WTC11 (cell line): ENCODE results near the gene PEAK1. TPM values are rescaled to one million over a fixed set of nuclear protein-coding genes. Genes with fewer than 3 reads are reported as not detected.

Experiments used
- ATAC-seq: fragments of 200-7000 bp; cut with Tn5 transposase; 2 replicates; pipeline ENCODE4 v1.10.0; 2021; ENCODE audit warnings: mild to moderate bottlenecking, moderate library complexity
- CTCF ChIA-PET: fragments of 300-600 bp; sonication (Branson Sonifier 250); formaldehyde crosslinking; loops from one replicate; lab custom pipeline; 2021; ENCODE audit warnings: antibody characterized with exemption; lab: Charles Lee
- POLR2A ChIA-PET: fragments of 350-600 bp; sonication (Branson Sonifier 250); formaldehyde crosslinking; loops from one replicate; lab custom pipeline; 2021; ENCODE audit warnings: antibody characterized with exemption; lab: Charles Lee
- DNase-seq: peaks from one replicate; pipeline ENCODE4 v3.0.0; 2021; ENCODE audit warnings: low spot score
- H3K27ac Mint-ChIP-seq: 2 replicates; pipeline ENCODE4 v1.8.0; 2021; ENCODE audit warnings: mixed read lengths
- H3K27me3 Mint-ChIP-seq: 2 replicates; pipeline ENCODE4 v1.8.0; 2021; ENCODE audit warnings: low read depth, mild to moderate bottlenecking, moderate library complexity, mixed read lengths
- H3K36me3 Mint-ChIP-seq: 2 replicates; pipeline ENCODE4 v1.8.0; 2021; ENCODE audit warnings: mixed read lengths
- H3K4me1 Mint-ChIP-seq: 2 replicates; pipeline ENCODE4 v1.8.0; 2022; ENCODE audit warnings: mixed read lengths
- H3K4me3 Mint-ChIP-seq: 2 replicates; pipeline ENCODE4 v1.8.0; 2021; ENCODE audit warnings: mild to moderate bottlenecking, moderate library complexity, mixed read lengths
- H3K9me3 Mint-ChIP-seq: 2 replicates; pipeline ENCODE4 v1.8.0; 2021; ENCODE audit warnings: mixed read lengths
- CREM ChIP-seq: sonication (generic); formaldehyde crosslinking; IDR thresholded peaks from 2 replicates; pipeline ENCODE4 v1.8.1; 2022; ENCODE audit warnings: mild to moderate bottlenecking, missing genetic modification reagents, moderate library complexity
- FOXJ3 ChIP-seq: sonication (generic); formaldehyde crosslinking; IDR thresholded peaks from 2 replicates; pipeline ENCODE4 v1.9.0; 2021; ENCODE audit warnings: missing genetic modification reagents, mild to moderate bottlenecking, borderline replicate concordance
- GABPB1 ChIP-seq: sonication (generic); formaldehyde crosslinking; IDR thresholded peaks from 2 replicates; pipeline ENCODE4 v1.8.1; 2023; ENCODE audit warnings: mild to moderate bottlenecking, missing genetic modification reagents
- IRF2 ChIP-seq: sonication (generic); formaldehyde crosslinking; IDR thresholded peaks from 2 replicates; pipeline ENCODE4 v1.8.0; 2022; ENCODE audit warnings: low read depth, missing genetic modification reagents, borderline replicate concordance
- JUN ChIP-seq: sonication (generic); formaldehyde crosslinking; IDR thresholded peaks from 2 replicates; pipeline ENCODE4 v1.8.0; 2023; ENCODE audit warnings: mild to moderate bottlenecking, missing genetic modification reagents
- NR2C2 ChIP-seq: sonication (generic); formaldehyde crosslinking; IDR thresholded peaks from 2 replicates; pipeline ENCODE4 v1.8.0; 2022; ENCODE audit warnings: mild to moderate bottlenecking, missing genetic modification reagents
- OVOL2 ChIP-seq: fragments of 250-450 bp; sonication (Bioruptor Pico); IDR thresholded peaks from 2 replicates; pipeline ENCODE4 v1.9.0; 2021; ENCODE audit warnings: mild to moderate bottlenecking, borderline replicate concordance
- RORB ChIP-seq: fragments of 250-450 bp; sonication (Bioruptor Pico); IDR thresholded peaks from 2 replicates; pipeline ENCODE4 v1.9.0; 2021; ENCODE audit warnings: mild to moderate bottlenecking
- SMAD4 ChIP-seq: sonication (generic); formaldehyde crosslinking; IDR thresholded peaks from 2 replicates; pipeline ENCODE4 v1.8.0; 2022; ENCODE audit warnings: mild to moderate bottlenecking, missing genetic modification reagents
- TCF7 ChIP-seq: sonication (generic); formaldehyde crosslinking; IDR thresholded peaks from 2 replicates; pipeline ENCODE4 v1.8.0; 2022; ENCODE audit warnings: mild to moderate bottlenecking, low read depth, missing genetic modification reagents, moderate library complexity
- ZBTB21 ChIP-seq: sonication (generic); formaldehyde crosslinking; IDR thresholded peaks from 2 replicates; pipeline ENCODE4 v1.8.1; 2023; ENCODE audit warnings: mild to moderate bottlenecking, missing genetic modification reagents, borderline replicate concordance
- ZNF416 ChIP-seq: fragments of 250-450 bp; sonication (Bioruptor Pico); IDR thresholded peaks from 2 replicates; pipeline ENCODE4 v1.9.0; 2021; ENCODE audit warnings: mild to moderate bottlenecking, inconsistent platforms
- total RNA-seq: library from RNA; stranded (reverse); gene quantifications from 3 replicates; pipeline ENCODE4 v1.2.3, GENCODE V29; 2021
- TF ChIP-seq, protein P1 (sequence below): sonication (generic); formaldehyde crosslinking; conservative IDR thresholded peaks from 2 replicates; pipeline ENCODE4 v1.8.1; 2022; ENCODE audit warnings: mild to moderate bottlenecking, missing genetic modification reagents
- TF ChIP-seq, protein P2 (sequence below): sonication (generic); formaldehyde crosslinking; IDR thresholded peaks from 2 replicates; pipeline ENCODE4 v1.8.0; 2022; ENCODE audit warnings: mild to moderate bottlenecking, missing genetic modification reagents
- TF ChIP-seq, protein P3 (sequence below): sonication (generic); formaldehyde crosslinking; IDR thresholded peaks from 2 replicates; pipeline ENCODE4 v1.8.1; 2022; ENCODE audit warnings: mild to moderate bottlenecking, missing genetic modification reagents, moderate library complexity, borderline replicate concordance
- TF ChIP-seq, protein P4 (sequence below): sonication (generic); formaldehyde crosslinking; IDR thresholded peaks from 2 replicates; pipeline ENCODE4 v1.8.0; 2022; ENCODE audit warnings: missing genetic modification reagents
- TF ChIP-seq, protein P5 (sequence below): sonication (generic); formaldehyde crosslinking; IDR thresholded peaks from 2 replicates; pipeline ENCODE4 v1.8.1; 2023; ENCODE audit warnings: mild to moderate bottlenecking, missing genetic modification reagents, borderline replicate concordance
- TF ChIP-seq, protein P6 (sequence below): sonication (generic); formaldehyde crosslinking; IDR thresholded peaks from 2 replicates; pipeline ENCODE4 v1.8.0; 2023; ENCODE audit warnings: mild to moderate bottlenecking, missing genetic modification reagents
- TF ChIP-seq, protein P7 (sequence below): fragments of 250-450 bp; sonication (Bioruptor Pico); IDR thresholded peaks from 2 replicates; pipeline ENCODE4 v1.9.0; 2021; ENCODE audit warnings: moderate library complexity, mild to moderate bottlenecking, inconsistent platforms, borderline replicate concordance

The PEAK1 gene
- total RNA-seq, 1 experiment from 2014 or later = 49.0 TPM

DNA sequence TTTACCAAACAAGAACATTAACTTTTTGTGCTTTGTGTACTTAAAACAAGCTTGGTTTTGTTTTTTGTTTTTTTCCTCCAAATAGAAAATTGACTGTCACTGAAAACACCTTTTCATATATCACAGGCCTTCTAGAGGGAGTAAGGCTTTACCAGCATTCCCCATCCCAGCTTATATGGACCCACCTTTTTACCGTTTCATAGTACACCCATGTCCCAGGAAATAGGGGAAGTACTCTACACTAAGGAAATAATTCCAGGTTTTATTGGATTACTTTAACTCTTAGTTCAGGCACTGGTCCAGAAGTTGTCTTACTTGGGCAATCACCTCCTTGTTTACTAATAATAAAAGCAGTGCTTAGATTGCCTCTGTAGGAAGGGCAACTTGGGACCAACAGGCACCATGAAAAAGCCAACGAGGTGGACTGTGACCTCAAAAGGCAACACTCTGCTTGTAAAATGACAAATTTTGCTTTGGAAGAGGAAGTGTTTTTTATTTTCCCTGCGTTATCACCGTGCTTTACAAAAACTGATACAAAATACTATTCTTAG lies 27.0 kb upstream of the PEAK1 start:
- H3K4me1 Mint-ChIP-seq = peaks cover 31% of the 10 kb centered on the region
- H3K9me3 Mint-ChIP-seq = peaks cover 7% of the 10 kb centered on the region
- TF ChIP-seq, protein P1, sequence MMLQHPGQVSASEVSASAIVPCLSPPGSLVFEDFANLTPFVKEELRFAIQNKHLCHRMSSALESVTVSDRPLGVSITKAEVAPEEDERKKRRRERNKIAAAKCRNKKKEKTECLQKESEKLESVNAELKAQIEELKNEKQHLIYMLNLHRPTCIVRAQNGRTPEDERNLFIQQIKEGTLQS (CRISPR knock-in tag) = no peak
- no peak for TF ChIP-seq FOXJ3 (CRISPR knock-in tag)
- TF ChIP-seq, protein P2, sequence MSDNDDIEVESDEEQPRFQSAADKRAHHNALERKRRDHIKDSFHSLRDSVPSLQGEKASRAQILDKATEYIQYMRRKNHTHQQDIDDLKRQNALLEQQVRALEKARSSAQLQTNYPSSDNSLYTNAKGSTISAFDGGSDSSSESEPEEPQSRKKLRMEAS (CRISPR knock-in tag) = no peak
- no peak for TF ChIP-seq OVOL2 (CRISPR knock-in tag)
- TF ChIP-seq, protein P3, sequence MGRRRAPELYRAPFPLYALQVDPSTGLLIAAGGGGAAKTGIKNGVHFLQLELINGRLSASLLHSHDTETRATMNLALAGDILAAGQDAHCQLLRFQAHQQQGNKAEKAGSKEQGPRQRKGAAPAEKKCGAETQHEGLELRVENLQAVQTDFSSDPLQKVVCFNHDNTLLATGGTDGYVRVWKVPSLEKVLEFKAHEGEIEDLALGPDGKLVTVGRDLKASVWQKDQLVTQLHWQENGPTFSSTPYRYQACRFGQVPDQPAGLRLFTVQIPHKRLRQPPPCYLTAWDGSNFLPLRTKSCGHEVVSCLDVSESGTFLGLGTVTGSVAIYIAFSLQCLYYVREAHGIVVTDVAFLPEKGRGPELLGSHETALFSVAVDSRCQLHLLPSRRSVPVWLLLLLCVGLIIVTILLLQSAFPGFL (CRISPR knock-in tag) = no peak
- TF ChIP-seq ZBTB21 (CRISPR knock-in tag) = no peak
- no peak for TF ChIP-seq JUN (CRISPR knock-in tag)
- TF ChIP-seq GABPB1 (CRISPR knock-in tag) = no peak
- TF ChIP-seq, protein P4, sequence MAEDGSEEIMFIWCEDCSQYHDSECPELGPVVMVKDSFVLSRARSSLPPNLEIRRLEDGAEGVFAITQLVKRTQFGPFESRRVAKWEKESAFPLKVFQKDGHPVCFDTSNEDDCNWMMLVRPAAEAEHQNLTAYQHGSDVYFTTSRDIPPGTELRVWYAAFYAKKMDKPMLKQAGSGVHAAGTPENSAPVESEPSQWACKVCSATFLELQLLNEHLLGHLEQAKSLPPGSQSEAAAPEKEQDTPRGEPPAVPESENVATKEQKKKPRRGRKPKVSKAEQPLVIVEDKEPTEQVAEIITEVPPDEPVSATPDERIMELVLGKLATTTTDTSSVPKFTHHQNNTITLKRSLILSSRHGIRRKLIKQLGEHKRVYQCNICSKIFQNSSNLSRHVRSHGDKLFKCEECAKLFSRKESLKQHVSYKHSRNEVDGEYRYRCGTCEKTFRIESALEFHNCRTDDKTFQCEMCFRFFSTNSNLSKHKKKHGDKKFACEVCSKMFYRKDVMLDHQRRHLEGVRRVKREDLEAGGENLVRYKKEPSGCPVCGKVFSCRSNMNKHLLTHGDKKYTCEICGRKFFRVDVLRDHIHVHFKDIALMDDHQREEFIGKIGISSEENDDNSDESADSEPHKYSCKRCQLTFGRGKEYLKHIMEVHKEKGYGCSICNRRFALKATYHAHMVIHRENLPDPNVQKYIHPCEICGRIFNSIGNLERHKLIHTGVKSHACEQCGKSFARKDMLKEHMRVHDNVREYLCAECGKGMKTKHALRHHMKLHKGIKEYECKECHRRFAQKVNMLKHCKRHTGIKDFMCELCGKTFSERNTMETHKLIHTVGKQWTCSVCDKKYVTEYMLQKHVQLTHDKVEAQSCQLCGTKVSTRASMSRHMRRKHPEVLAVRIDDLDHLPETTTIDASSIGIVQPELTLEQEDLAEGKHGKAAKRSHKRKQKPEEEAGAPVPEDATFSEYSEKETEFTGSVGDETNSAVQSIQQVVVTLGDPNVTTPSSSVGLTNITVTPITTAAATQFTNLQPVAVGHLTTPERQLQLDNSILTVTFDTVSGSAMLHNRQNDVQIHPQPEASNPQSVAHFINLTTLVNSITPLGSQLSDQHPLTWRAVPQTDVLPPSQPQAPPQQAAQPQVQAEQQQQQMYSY (CRISPR knock-in tag) = no peak
- TF ChIP-seq SMAD4 (CRISPR knock-in tag) = no peak
- no peak for TF ChIP-seq NR2C2 (CRISPR knock-in tag)
- no peak for TF ChIP-seq ZNF416 (CRISPR knock-in tag)
- TF ChIP-seq CREM (CRISPR knock-in tag) = no peak
- TF ChIP-seq, protein P5, sequence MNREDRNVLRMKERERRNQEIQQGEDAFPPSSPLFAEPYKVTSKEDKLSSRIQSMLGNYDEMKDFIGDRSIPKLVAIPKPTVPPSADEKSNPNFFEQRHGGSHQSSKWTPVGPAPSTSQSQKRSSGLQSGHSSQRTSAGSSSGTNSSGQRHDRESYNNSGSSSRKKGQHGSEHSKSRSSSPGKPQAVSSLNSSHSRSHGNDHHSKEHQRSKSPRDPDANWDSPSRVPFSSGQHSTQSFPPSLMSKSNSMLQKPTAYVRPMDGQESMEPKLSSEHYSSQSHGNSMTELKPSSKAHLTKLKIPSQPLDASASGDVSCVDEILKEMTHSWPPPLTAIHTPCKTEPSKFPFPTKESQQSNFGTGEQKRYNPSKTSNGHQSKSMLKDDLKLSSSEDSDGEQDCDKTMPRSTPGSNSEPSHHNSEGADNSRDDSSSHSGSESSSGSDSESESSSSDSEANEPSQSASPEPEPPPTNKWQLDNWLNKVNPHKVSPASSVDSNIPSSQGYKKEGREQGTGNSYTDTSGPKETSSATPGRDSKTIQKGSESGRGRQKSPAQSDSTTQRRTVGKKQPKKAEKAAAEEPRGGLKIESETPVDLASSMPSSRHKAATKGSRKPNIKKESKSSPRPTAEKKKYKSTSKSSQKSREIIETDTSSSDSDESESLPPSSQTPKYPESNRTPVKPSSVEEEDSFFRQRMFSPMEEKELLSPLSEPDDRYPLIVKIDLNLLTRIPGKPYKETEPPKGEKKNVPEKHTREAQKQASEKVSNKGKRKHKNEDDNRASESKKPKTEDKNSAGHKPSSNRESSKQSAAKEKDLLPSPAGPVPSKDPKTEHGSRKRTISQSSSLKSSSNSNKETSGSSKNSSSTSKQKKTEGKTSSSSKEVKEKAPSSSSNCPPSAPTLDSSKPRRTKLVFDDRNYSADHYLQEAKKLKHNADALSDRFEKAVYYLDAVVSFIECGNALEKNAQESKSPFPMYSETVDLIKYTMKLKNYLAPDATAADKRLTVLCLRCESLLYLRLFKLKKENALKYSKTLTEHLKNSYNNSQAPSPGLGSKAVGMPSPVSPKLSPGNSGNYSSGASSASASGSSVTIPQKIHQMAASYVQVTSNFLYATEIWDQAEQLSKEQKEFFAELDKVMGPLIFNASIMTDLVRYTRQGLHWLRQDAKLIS (CRISPR knock-in tag) = no peak
- TF ChIP-seq, protein P6, sequence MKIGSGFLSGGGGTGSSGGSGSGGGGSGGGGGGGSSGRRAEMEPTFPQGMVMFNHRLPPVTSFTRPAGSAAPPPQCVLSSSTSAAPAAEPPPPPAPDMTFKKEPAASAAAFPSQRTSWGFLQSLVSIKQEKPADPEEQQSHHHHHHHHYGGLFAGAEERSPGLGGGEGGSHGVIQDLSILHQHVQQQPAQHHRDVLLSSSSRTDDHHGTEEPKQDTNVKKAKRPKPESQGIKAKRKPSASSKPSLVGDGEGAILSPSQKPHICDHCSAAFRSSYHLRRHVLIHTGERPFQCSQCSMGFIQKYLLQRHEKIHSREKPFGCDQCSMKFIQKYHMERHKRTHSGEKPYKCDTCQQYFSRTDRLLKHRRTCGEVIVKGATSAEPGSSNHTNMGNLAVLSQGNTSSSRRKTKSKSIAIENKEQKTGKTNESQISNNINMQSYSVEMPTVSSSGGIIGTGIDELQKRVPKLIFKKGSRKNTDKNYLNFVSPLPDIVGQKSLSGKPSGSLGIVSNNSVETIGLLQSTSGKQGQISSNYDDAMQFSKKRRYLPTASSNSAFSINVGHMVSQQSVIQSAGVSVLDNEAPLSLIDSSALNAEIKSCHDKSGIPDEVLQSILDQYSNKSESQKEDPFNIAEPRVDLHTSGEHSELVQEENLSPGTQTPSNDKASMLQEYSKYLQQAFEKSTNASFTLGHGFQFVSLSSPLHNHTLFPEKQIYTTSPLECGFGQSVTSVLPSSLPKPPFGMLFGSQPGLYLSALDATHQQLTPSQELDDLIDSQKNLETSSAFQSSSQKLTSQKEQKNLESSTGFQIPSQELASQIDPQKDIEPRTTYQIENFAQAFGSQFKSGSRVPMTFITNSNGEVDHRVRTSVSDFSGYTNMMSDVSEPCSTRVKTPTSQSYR (CRISPR knock-in tag) = no peak
- no peak for TF ChIP-seq TCF7
- no peak for TF ChIP-seq RORB
- TF ChIP-seq, protein P7, sequence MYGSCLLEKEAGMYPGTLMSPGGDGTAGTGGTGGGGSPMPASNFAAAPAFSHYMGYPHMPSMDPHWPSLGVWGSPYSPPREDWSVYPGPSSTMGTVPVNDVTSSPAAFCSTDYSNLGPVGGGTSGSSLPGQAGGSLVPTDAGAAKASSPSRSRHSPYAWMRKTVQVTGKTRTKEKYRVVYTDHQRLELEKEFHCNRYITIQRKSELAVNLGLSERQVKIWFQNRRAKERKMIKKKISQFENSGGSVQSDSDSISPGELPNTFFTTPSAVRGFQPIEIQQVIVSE = no peak
- no peak for TF ChIP-seq IRF2
- no peak for DNase-seq
- ChIA-PET POLR2A (no interaction called here), CTCF (no interaction called here)
- no peak for ATAC-seq
- peak overlapping the region; percentile 62; the same call in 1 of the 2 replicates for H3K27ac Mint-ChIP-seq
- H3K27me3 Mint-ChIP-seq = no peaks in the 10 kb centered on the region
- H3K36me3 Mint-ChIP-seq = peaks cover 19% of the 10 kb centered on the region
- H3K4me3 Mint-ChIP-seq = no peak overlapping the region
